ENCODE measurements around the gene BCAS1.

- TF ChIP-seq POLR2A (IDR thresholded peaks at IDR 0.05), result no peak
- no peak for TF ChIP-seq CTCF (IDR thresholded peaks at IDR 0.05)
Measured at GRCh38 chr20:54093423-54094267, 23.3 kb upstream of the BCAS1 start.

Measured in prostate gland (tissue), 2 donors.